Tibial artery (tissue), 4 donors: ENCODE results near the gene NARS2.
A peak's percentile ranks its signal among the peaks of the same experiment; 100 is the strongest.

Experiments
- DNase-seq, 2 donors: peaks; one replicate each; pipeline ENCODE4 v3.0.0-alpha.2; 2019
- H3K27ac ChIP-seq, 2 donors: fragments of 200-600 bp; sonication (generic) in 1 of 2; 1 replicate in 1 of 2; 2 replicates in 1 of 2; pipeline ENCODE4 v1.5.1; 2018 to 2019; ENCODE audit warnings: mild to moderate bottlenecking in 1 of 2
- H3K27me3 ChIP-seq, 2 donors: fragments of 200-600 bp; sonication (generic) in 1 of 2; one replicate each; pipeline versions ENCODE4 v1.5.1 to v1.6.0; 2016 to 2019
- H3K36me3 ChIP-seq, 3 donors: fragments of 200-600 bp; sonication (generic) in 2 of 3; one replicate each; pipeline ENCODE4 v1.5.1; 2016 to 2019; ENCODE audit warnings: mild to moderate bottlenecking in 2 of 3
- H3K4me1 ChIP-seq, 4 donors: fragments of 200-600 bp; sonication (generic) in 2 of 4; 1 replicate in 3 of 4; 2 replicates in 1 of 4; pipeline ENCODE4 v1.5.1; 2016 to 2019
- H3K4me3 ChIP-seq, 2 donors: fragments of 200-600 bp; sonication (generic) in 1 of 2; 1 replicate in 1 of 2; 2 replicates in 1 of 2; pipeline ENCODE4 v1.5.1; 2018 to 2019; ENCODE audit warnings: mild to moderate bottlenecking in 2 of 2
- H3K9me3 ChIP-seq, 3 donors: fragments of 200-600 bp; sonication (generic) in 1 of 3; one replicate each; pipeline ENCODE4 v1.5.1; 2016 to 2019
- intact Hi-C: fragments of 100-400 bp; cut with DNase I; formaldehyde crosslinking; loops from one replicate; pipeline ENCODE4 v1.15.0; 2023; ENCODE audit warnings: low total_unique reads
- TF ChIP-seq, protein P1 (sequence below), 2 experiments: fragments of 200-600 bp in 1 of 2; fragments of 450-650 bp in 1 of 2; IDR thresholded peaks; one replicate each; pipeline ENCODE4 v1.5.1; 2017 to 2019; ENCODE audit warnings: antibody characterized with exemption in 2 of 2, mild to moderate bottlenecking in 1 of 2, moderate library complexity in 1 of 2

The NARS2 gene

GRCh38 chr11:78583889-78584288 is 9.2 kb upstream of the NARS2 start:
- intact Hi-C loops: no loop called here
- Histone ChIP-seq H3K27me3 (no peaks in the 10 kb centered on the region), H3K36me3 (no peaks in the 10 kb centered on the region), H3K27ac (no peak overlapping the region), H3K9me3 (peaks cover 0 to 33% (median 0%) of the 10 kb centered on the region in 3 donors), H3K4me1 (no peaks in the 10 kb centered on the region), H3K4me3 (no peak overlapping the region)
- TF ChIP-seq, protein P1, sequence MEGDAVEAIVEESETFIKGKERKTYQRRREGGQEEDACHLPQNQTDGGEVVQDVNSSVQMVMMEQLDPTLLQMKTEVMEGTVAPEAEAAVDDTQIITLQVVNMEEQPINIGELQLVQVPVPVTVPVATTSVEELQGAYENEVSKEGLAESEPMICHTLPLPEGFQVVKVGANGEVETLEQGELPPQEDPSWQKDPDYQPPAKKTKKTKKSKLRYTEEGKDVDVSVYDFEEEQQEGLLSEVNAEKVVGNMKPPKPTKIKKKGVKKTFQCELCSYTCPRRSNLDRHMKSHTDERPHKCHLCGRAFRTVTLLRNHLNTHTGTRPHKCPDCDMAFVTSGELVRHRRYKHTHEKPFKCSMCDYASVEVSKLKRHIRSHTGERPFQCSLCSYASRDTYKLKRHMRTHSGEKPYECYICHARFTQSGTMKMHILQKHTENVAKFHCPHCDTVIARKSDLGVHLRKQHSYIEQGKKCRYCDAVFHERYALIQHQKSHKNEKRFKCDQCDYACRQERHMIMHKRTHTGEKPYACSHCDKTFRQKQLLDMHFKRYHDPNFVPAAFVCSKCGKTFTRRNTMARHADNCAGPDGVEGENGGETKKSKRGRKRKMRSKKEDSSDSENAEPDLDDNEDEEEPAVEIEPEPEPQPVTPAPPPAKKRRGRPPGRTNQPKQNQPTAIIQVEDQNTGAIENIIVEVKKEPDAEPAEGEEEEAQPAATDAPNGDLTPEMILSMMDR (IDR thresholded peaks at IDR 0.05): no peak
- no peak for DNase-seq

DNA sequence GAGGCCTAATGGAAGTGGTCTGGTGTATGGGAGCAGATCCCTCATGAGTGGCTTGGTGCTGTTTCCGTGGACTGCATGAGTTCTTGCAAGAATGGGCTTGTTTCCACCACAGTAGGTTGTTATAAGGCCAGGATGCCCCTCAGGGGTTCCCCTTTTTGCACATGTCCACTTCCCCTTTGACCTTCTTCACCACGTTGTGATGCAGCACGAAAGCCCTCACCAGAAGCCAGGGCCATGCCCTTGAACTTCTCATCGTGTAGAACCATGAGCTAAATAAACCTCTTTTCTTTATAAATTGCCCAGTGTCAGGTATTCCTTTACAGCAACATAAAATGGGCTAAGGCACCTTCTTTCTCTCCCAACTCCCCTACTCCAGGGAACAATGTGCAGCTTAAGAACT is 2.8 kb upstream of the NARS2 start:
- Histone ChIP-seq H3K27me3 (no peaks in the 10 kb centered on the region), H3K4me1 (peaks cover 0 to 15% (median 10%) of the 10 kb centered on the region in 4 donors), H3K4me3 (no peak overlapping the region), H3K9me3 (peaks cover 0 to 7% (median 0%) of the 10 kb centered on the region in 3 donors), H3K36me3 (no peaks in the 10 kb centered on the region), H3K27ac (no peak overlapping the region)
- TF ChIP-seq, protein P1 (IDR thresholded peaks at IDR 0.05): no peak
- no peak for DNase-seq
- intact Hi-C loops: no loop called here

DNA sequence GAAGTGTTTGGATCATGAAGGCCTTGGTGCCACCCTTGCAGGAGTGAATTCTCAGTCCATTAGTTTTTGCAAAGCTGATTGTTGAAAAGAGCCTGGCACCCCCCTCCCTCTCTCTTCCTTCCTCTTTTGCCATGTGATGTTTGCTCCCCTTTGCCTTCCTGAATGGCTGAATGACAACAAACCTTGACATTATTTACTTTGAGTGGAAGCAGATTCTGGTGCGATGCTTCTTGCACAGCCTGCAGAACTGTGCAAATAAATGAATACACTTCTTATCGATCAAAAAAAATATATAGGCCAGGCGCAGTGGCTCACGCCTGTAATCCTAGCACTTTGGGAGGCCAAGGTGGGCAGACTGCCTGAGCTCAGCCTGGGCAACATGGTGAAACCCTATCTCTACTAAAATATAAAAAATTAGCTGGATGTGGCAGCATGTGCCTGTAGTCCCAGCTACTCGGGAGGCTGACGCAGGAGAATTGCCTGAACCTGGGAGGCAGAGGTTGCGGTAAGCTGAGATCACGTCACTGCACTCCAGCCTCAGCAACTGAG is 2.0 kb upstream of the NARS2 start:
- intact Hi-C loops: no loop called here
- Histone ChIP-seq H3K27ac (no peak overlapping the region), H3K27me3 (no peaks in the 10 kb centered on the region), H3K4me3 (no peak overlapping the region), H3K4me1 (peaks cover 0 to 18% (median 10%) of the 10 kb centered on the region in 4 donors), H3K9me3 (no peaks in the 10 kb centered on the region), H3K36me3 (no peaks in the 10 kb centered on the region)
- TF ChIP-seq, protein P1 (IDR thresholded peaks at IDR 0.05): no peak
- no peak for DNase-seq

- H3K9me3 ChIP-seq: no peaks in the 10 kb centered on the region
- H3K27me3 ChIP-seq: no peaks in the 10 kb centered on the region
- intact Hi-C loops: no loop called here
- DNase-seq: no peak
- H3K36me3 ChIP-seq: peaks cover 0 to 8% (median 7%) of the 10 kb centered on the region in 3 donors
- peaks cover 0 to 18% (median 10%) of the 10 kb centered on the region in 4 donors for H3K4me1 ChIP-seq
- H3K4me3 ChIP-seq: peak overlapping the region; percentile 73 to 83
- TF ChIP-seq, protein P1 (IDR thresholded peaks at IDR 0.05): no peak
- peak overlapping the region; percentile 78 to 87 for H3K27ac ChIP-seq
These were observed 814 bp upstream of the NARS2 start for GRCh38 chr11:78575478-78575877.

DNA sequence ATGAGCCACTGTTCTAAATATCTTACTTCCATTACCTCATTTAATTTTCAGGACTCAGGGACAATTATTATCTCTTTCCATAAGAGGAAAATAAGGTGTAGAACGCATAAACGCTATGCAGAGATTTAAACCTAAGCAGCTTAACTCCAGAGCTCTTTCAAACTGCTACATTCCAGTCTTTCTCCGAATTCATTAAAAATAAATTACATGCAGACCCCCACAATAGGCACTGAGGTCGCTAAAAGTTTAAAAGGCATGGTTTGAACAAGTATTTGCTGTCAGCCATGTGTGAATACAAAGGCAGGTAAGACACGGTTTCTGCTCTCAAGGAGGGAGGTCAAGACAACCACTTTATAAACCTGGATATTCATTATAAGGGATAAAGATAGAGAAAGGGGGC is 983 bp downstream of the NARS2 start:
- intact Hi-C loops: loop anchor here (5.0 kb wide), 1 partner anchor 156 kb away; the partner anchor contains the start of gene GAB2
- Histone ChIP-seq H3K9me3 (no peaks in the 10 kb centered on the region), H3K27me3 (no peaks in the 10 kb centered on the region), H3K36me3 (peaks cover 0 to 18% (median 10%) of the 10 kb centered on the region in 3 donors), H3K4me3 (peak overlapping the region; percentile 73 to 83), H3K27ac (peak overlapping the region; percentile 78 to 87), H3K4me1 (peaks cover 0 to 18% (median 10%) of the 10 kb centered on the region in 4 donors)
- TF ChIP-seq, protein P1 (IDR thresholded peaks at IDR 0.05): no peak
- DNase-seq: no peak
